Loucy (cell line): Measurements from ENCODE around the gene ADAMTS6.

Experiments
- H2AFZ ChIP-seq: fragments of 200-600 bp; sonication (generic); 2 replicates; pipeline ENCODE4 v1.6.0; 2016; ENCODE audit warnings: antibody characterized with exemption, mild to moderate bottlenecking, low read length, moderate library complexity
- H3F3A ChIP-seq: fragments of 200-600 bp; 2 replicates; pipeline ENCODE4 v1.6.0; 2016; ENCODE audit warnings: antibody characterized with exemption, low read depth, mild to moderate bottlenecking
- H3K27me3 ChIP-seq: fragments of 200-600 bp; sonication (generic); 2 replicates; pipeline ENCODE4 v1.6.1; 2014; ENCODE audit warnings: low read length, mild to moderate bottlenecking; ENCODE audit not compliant: insufficient read depth, poor library complexity, severe bottlenecking
- H3K36me3 ChIP-seq: fragments of 200-600 bp; sonication (generic); 2 replicates; pipeline ENCODE4 v1.6.1; 2016; ENCODE audit warnings: low read length; ENCODE audit not compliant: insufficient read depth
- H3K4me1 ChIP-seq: fragments of 200-600 bp; sonication (generic); 2 replicates; pipeline ENCODE4 v1.5.1; 2014; ENCODE audit warnings: low read length, mild to moderate bottlenecking; ENCODE audit not compliant: insufficient read depth, poor library complexity, severe bottlenecking
- H3K4me2 ChIP-seq: fragments of 200-600 bp; sonication (generic); 2 replicates; pipeline ENCODE4 v1.6.0; 2014; ENCODE audit warnings: antibody characterized with exemption, low read length, low read depth, mild to moderate bottlenecking; ENCODE audit not compliant: poor library complexity, severe bottlenecking
- H3K4me3 ChIP-seq: fragments of 200-600 bp; sonication (generic); 2 replicates; pipeline ENCODE4 v1.5.1; 2014; ENCODE audit warnings: low read length, mild to moderate bottlenecking, mixed read lengths; ENCODE audit not compliant: poor library complexity, severe bottlenecking
- H3K79me2 ChIP-seq: fragments of 200-600 bp; sonication (generic); 2 replicates; pipeline ENCODE4 v1.6.1; 2014; ENCODE audit warnings: low read length; ENCODE audit not compliant: insufficient read depth
- H3K9ac ChIP-seq: fragments of 200-600 bp; sonication (generic); 2 replicates; pipeline ENCODE4 v1.6.0; 2014; ENCODE audit warnings: mild to moderate bottlenecking, low read depth, low read length, moderate library complexity; ENCODE audit not compliant: poor library complexity, severe bottlenecking
- H3K9me2 ChIP-seq: fragments of 200-600 bp; sonication (generic); replicated peaks from 2 replicates; pipeline ENCODE4 v1.6.1; 2016; ENCODE audit warnings: low read depth, low read length, mixed read lengths
- H3K9me3 ChIP-seq: fragments of 200-600 bp; sonication (generic); 2 replicates; pipeline ENCODE4 v1.6.1; 2014; ENCODE audit warnings: mild to moderate bottlenecking, antibody characterized with exemption, low read length, low read depth; ENCODE audit not compliant: insufficient read depth
- H4K20me1 ChIP-seq: fragments of 200-600 bp; sonication (generic); 2 replicates; pipeline ENCODE4 v1.6.0; 2014; ENCODE audit warnings: antibody characterized with exemption, low read length, mild to moderate bottlenecking; ENCODE audit not compliant: insufficient read depth, poor library complexity, severe bottlenecking
- CTCF ChIP-seq: fragments of 200-600 bp; sonication (generic); conservative IDR thresholded peaks from 2 replicates; pipeline ENCODE4 v1.5.1; 2014; ENCODE audit warnings: mild to moderate bottlenecking, antibody characterized with exemption, low read length
- EZH2phosphoT487 ChIP-seq: fragments of 200-600 bp; IDR thresholded peaks from 2 replicates; pipeline ENCODE4 v1.6.1; 2018; ENCODE audit warnings: antibody characterized with exemption, mild to moderate bottlenecking, moderate library complexity, borderline replicate concordance

The ADAMTS6 gene

GRCh38 chr5:65474130-65474711, 7.5 kb downstream of the ADAMTS6 start:
- Histone ChIP-seq H3K4me3 (no peak overlapping the region), H3K4me2 (no peak overlapping the region), H3K9ac (no peak overlapping the region), H3K9me3 (no peaks in the 10 kb centered on the region), H2AFZ (no peak overlapping the region), H3K79me2 (no peaks in the 10 kb centered on the region), H3F3A (no peaks in the 10 kb centered on the region), H3K4me1 (peaks cover 9% of the 10 kb centered on the region), H3K9me2 (no peaks in the 10 kb centered on the region), H3K27me3 (no peaks in the 10 kb centered on the region), H4K20me1 (no peaks in the 10 kb centered on the region), H3K36me3 (no peaks in the 10 kb centered on the region)
- no peak for TF ChIP-seq EZH2phosphoT487
- TF ChIP-seq CTCF = no peak

GRCh38 chr5:65468633-65469032, 13.1 kb downstream of the ADAMTS6 start:
- no peaks in the 10 kb centered on the region for H3F3A ChIP-seq
- H3K4me1 ChIP-seq = no peaks in the 10 kb centered on the region
- no peaks in the 10 kb centered on the region for H3K9me3 ChIP-seq
- H3K79me2 ChIP-seq = no peaks in the 10 kb centered on the region
- H2AFZ ChIP-seq = no peak overlapping the region
- H3K9me2 ChIP-seq = no peaks in the 10 kb centered on the region
- no peak overlapping the region for H3K4me3 ChIP-seq
- TF ChIP-seq CTCF (no peak), EZH2phosphoT487 (no peak)
- no peaks in the 10 kb centered on the region for H3K36me3 ChIP-seq
- H3K9ac ChIP-seq = no peak overlapping the region
- H3K27me3 ChIP-seq = no peaks in the 10 kb centered on the region
- H3K4me2 ChIP-seq = no peak overlapping the region
- H4K20me1 ChIP-seq = no peaks in the 10 kb centered on the region

- no peak overlapping the region for H3K4me3 ChIP-seq
- no peaks in the 10 kb centered on the region for H3K79me2 ChIP-seq
- TF ChIP-seq EZH2phosphoT487 (no peak), CTCF (no peak)
- H3K36me3 ChIP-seq = no peaks in the 10 kb centered on the region
- H3K4me2 ChIP-seq = no peak overlapping the region
- H3F3A ChIP-seq = no peaks in the 10 kb centered on the region
- H3K9me3 ChIP-seq = no peaks in the 10 kb centered on the region
- no peaks in the 10 kb centered on the region for H3K4me1 ChIP-seq
- H2AFZ ChIP-seq = no peak overlapping the region
- no peaks in the 10 kb centered on the region for H3K27me3 ChIP-seq
- H3K9ac ChIP-seq = no peak overlapping the region
- H4K20me1 ChIP-seq = no peaks in the 10 kb centered on the region
- no peaks in the 10 kb centered on the region for H3K9me2 ChIP-seq
Observed at GRCh38 chr5:65462139-65462705, 19.5 kb downstream of the ADAMTS6 start.
